ENCODE data around the gene HMCN2. TPM values are rescaled to one million over a fixed set of nuclear protein-coding genes. Genes with fewer than 3 reads are reported as not detected.
A peak's percentile ranks its signal among the peaks of the same experiment; 100 is the strongest.

Gene HMCN2
- total RNA-seq, 1 donor from 2014 or later, result under 0.01 TPM

- FAIRE-seq (no peak), DNase-seq (ENCODE audit: low spot score in 2 of 2) (peak in 1 of 2 donors; percentile 56)
Measured at GRCh38 chr9:130305381-130305780, 39.8 kb downstream of the HMCN2 start.

- FAIRE-seq (no peak), DNase-seq (ENCODE audit: low spot score in 2 of 2) (no peak)
Measured at GRCh38 chr9:130306823-130307666, 41.5 kb downstream of the HMCN2 start.

- FAIRE-seq (no peak), DNase-seq (ENCODE audit: low spot score in 2 of 2) (no peak)
Measured at GRCh38 chr9:130307667-130307943, 42.0 kb downstream of the HMCN2 start.

- FAIRE-seq (no peak), DNase-seq (ENCODE audit: low spot score in 2 of 2) (no peak)
Measured at GRCh38 chr9:130308081-130308571, 42.6 kb downstream of the HMCN2 start.

GRCh38 chr9:130309689-130310455, 44.3 kb downstream of the HMCN2 start:
- no peak for FAIRE-seq
- no peak for DNase-seq (ENCODE audit: low spot score in 2 of 2)

GRCh38 chr9:130310456-130310855, 44.9 kb downstream of the HMCN2 start:
- FAIRE-seq, result no peak

GRCh38 chr9:130311003-130311402, 45.4 kb downstream of the HMCN2 start:
- no peak for FAIRE-seq
- DNase-seq (ENCODE audit: low spot score in 2 of 2), result no peak

More at GRCh38 chr9:130310456-130310855, 44.9 kb downstream of the HMCN2 start:
- no peak for DNase-seq (ENCODE audit: low spot score in 2 of 2)

GRCh38 chr9:130311408-130312140, 46.0 kb downstream of the HMCN2 start:
- no peak for DNase-seq (ENCODE audit: low spot score in 2 of 2)
- FAIRE-seq, result no peak

GRCh38 chr9:130313103-130313858, 47.7 kb downstream of the HMCN2 start:
- no peak for DNase-seq (ENCODE audit: low spot score in 2 of 2)
- FAIRE-seq, result no peak

- FAIRE-seq (no peak), DNase-seq (ENCODE audit: low spot score in 2 of 2) (no peak)
Measured at GRCh38 chr9:130315446-130316226, 50.1 kb downstream of the HMCN2 start.

- no peak for FAIRE-seq
- no peak for DNase-seq (ENCODE audit: low spot score in 2 of 2)
Measured at GRCh38 chr9:130316430-130316829, 50.9 kb downstream of the HMCN2 start.

- FAIRE-seq (no peak), DNase-seq (ENCODE audit: low spot score in 2 of 2) (no peak)
Measured at GRCh38 chr9:130319300-130319699, 53.7 kb downstream of the HMCN2 start.

- DNase-seq (ENCODE audit: low spot score in 2 of 2), result no peak
- no peak for FAIRE-seq
Measured at GRCh38 chr9:130319944-130320712, 54.6 kb downstream of the HMCN2 start.

GRCh38 chr9:130320723-130321481, 55.3 kb downstream of the HMCN2 start:
- no peak for FAIRE-seq
- DNase-seq (ENCODE audit: low spot score in 2 of 2), result no peak

- DNase-seq (ENCODE audit: low spot score in 2 of 2) (no peak), FAIRE-seq (no peak)
Measured at GRCh38 chr9:130321539-130321938, 56.0 kb downstream of the HMCN2 start.

GRCh38 chr9:130323051-130323745, 57.6 kb downstream of the HMCN2 start:
- DNase-seq (ENCODE audit: low spot score in 2 of 2) (no peak), FAIRE-seq (no peak)

- DNase-seq (ENCODE audit: low spot score in 2 of 2), result no peak
- FAIRE-seq, result no peak
Measured at GRCh38 chr9:130325921-130326320, 60.4 kb downstream of the HMCN2 start.

Data from frontal cortex (tissue), 4 donors.